HK-2 (cell line): ENCODE data around the gene FAM120A.

Source experiments
- DNase-seq: peaks from one replicate; pipeline ENCODE4 v3.0.0-alpha.2; 2018; ENCODE audit not compliant: unreplicated experiment

FAM120A gene

DNA sequence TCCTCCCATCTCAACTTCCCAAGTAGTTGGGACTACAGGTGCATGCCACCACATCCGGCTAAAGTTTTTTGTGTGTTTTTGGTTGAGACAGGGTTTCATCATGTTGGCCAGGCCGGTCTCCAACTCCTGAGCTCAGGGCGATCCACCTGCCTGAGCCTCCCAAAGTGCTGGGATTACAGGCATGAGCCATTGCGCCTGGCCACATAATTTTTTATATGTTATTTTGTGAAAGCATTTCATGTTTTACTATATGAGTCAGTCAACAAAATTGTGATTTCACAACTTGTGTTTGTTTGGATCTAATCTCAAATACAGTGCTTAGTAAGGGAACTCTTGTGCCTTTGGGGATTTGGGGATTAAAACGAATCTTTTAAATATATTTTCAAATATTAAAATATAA lies 21.9 kb downstream of the FAM120A start:
- no peak for DNase-seq

DNA sequence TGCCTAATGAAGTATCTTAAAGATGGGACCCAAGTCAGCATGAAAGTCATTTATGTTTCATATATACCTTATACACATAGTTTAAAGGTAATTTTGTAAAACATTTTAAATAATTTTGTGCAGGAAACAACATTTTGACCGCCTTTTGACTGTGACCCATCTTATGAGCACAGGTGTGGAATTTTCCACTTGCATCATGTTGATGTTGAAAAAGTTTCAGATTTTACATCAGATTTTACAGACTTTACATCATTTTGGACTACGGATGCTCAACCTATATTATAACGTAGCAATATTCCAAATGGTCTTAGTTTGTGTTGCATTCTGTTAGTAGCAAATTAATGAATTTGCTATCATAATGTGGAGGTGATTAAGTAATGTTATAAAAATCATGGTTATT lies 23.6 kb downstream of the FAM120A start:
- DNase-seq, result no peak

DNA sequence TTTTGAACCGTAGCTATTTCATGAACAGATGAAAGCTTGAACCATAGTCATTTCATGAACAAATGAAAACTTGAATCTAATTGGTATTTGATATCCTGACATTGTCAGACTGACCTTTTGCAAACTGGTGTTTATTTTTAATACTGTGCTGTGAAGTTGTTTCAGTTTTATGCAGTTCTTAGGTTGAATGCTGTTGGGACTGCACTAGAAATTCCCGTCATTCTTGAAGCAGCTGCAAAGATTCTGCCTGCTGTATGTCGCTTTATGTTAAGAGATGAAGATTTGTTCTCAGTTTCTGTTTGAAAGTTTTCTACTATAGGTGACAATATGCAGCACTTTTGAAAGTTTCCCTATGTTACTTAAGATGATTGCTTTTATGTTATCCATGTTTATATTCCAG lies 24.4 kb downstream of the FAM120A start:
- no peak for DNase-seq

DNA sequence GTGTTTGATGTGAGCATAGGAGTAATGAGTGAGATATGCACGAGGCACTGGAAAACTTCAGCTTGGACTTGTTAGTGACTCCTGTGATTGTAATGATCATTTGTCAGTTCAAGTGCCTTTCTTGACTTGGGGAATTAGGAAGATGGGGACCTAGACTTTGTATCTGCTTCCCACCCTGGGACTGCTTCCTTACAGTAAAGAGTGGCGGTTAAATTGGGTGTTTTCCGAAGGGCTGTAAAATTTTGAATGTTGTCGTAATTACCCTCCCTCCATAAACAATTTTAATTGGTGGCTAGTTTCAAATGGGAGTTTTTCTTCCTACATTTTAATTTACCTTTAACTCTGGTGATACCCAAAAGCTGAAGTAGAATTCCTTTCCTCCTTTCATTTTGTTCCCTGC lies 25.4 kb downstream of the FAM120A start:
- DNase-seq, result no peak

DNA sequence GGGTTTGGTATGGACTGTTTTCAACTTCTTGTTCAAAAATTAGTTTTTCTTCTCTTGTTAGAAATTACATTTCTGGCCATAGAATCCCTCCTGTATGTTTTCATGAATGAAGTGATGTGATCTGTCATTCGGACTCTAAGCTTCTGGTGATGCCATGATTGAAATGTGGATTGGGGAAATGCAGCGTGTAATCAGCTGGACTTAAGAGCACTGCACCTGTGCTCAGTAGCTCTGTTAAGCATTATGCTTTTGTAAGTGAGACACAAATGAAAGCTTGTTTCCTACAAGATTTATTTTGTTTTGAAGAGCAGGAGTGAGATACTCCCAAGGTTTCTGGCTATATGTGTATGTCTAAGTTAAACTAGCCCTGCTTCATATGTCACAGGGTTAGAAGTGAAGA lies 25.9 kb downstream of the FAM120A start:
- no peak for DNase-seq

DNA sequence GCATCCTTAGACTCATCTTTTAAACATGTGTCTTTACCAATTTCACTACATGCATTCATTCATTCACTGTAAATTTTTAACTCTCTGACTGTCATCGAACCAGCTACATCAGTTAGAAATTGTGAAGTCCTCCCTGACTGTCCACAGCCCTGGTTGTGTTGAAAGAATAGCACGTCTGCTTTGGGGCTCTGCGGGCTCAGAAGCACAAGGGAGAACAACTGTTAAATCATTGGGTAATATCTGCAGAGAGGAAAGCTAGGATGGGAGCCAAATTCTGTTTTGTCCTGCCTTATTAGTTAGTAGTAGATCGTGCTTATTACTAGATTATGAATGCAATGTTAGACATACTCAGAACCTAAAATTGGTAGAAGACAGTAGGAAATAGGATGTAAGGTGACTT lies 28.2 kb downstream of the FAM120A start:
- no peak for DNase-seq

DNA sequence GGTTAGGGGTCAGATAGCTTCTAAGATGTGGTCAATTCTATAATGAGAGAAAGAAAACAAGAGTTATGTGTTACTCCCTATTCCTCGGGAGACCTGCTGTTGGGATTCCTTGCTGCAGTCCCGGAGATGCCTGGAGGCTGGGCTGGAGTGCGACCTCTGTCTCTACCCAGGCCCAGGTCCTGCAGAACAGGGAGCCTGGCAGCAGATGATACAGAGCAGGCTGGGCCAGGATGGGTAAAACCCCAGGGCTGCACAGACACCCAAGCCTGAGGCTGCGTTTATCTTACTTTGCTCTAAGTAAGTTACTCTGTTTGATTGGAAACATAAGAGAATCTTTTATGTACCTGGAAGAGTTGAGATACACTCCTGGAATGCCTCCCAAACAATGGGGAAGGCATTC lies 28.8 kb downstream of the FAM120A start:
- DNase-seq, result no peak

DNA sequence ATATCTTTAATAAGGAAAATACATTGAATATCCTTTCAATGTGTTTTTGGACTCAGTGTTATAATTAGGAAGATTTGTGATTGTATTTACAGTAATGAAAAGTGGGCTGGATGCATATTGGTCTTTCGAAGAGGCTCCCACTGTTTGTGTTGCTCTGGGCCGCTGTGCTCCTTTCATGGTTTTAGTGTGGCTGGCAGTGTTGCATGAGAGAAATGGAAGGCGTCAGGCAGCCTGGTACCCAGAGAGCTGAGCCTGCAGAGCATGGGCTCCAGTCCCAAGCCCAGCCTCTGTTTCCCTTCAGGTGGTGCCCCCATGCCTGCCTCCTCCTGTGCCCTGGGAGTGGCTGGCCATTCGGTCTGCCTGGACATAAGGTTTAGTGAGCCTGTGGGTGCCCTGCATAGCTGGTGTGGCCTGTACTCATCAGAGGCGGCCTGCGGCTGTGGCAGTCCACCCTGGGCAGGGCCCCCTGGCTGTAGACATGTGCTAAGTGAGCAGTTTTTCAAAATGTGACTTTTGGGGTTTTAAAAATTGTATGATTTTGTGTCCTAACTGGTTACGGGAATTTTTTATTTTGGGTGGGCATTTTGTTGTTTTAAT lies 29.3 kb downstream of the FAM120A start:
- no peak for DNase-seq

DNA sequence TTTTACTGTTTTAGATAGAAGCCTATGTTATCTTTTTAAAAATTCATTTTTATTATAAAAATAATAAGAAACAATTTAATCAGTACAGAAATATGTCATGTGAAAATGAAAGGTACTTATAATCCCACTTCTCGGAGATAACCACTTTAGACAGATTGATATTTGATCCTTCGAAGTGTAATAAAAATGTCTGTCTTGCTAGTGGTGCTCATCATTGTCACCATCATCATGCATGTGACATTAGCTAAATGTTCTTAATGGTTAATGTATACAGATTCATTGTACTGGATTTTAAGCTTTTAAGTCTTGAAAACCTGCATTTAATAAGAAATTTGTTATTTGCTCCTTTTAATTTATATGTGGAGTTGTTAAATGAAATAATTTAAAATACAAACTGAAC lies 32.0 kb downstream of the FAM120A start:
- DNase-seq, result no peak

DNA sequence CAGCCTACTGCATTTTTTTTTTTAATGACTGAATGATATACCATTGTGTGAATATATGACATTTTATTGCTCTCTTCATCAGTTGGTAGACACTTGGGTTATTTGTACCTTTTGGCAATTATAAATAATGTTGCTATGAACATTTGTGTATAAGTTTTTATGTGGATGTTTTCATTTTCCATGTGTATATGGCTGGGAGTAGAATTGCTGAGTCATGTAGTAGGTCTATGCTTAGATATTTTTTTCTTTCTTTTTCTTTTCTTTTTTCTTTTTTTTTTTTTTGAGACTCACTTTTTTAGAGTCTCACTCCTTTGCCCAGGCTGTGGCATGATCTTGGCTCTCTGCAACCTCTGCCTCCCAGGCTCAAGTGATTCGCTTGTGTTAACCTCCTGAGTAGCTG lies 34.8 kb downstream of the FAM120A start:
- DNase-seq, result no peak

DNA sequence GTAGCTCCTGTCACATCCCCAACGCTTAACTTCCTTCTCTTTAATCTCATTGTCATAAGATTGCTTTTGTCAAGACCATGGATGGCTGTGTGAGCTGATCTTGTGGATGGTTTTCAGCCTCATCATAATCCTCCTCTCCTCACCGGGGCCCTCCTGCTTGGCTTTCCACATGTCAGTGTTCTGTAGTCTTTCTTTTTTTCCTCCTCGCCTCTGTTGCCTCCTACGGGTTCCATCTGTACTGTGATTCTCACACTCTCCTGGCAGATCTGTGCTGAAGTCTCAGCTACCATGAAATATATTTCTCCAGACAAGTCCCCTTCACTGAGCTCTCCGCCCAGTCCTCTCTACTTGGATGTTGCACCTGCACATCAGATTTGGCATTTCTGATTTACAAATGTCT lies 36.8 kb downstream of the FAM120A start:
- no peak for DNase-seq

DNA sequence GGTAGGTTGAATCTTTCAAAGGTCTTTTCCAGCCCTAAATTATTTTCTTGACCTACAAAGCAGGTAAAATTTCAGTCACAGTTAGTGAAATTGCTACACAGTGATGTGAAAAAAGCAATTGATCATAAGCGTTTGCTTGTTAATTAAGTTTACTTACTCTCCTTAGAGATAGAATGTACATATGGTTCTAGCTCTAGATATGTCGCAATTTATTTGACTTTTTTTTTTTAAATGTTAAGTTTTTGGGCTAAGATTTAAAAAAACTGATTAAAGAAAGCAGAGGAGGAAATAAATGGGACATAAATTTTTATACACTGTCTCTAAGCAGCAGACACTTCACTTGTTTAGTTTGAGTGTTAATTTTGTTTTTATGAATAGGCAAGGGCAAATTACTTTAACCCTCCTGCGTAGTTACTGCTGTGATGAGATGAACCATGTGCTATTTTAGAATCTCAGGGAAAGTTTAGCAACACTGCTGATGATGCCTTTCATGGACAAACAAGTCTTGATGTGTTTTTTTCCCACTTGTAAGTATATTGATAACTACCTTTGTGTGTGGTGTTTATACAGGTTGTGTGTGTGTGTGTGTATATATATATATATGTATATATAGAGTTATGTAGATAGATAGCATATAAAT lies 40.2 kb downstream of the FAM120A start:
- DNase-seq, result no peak

DNA sequence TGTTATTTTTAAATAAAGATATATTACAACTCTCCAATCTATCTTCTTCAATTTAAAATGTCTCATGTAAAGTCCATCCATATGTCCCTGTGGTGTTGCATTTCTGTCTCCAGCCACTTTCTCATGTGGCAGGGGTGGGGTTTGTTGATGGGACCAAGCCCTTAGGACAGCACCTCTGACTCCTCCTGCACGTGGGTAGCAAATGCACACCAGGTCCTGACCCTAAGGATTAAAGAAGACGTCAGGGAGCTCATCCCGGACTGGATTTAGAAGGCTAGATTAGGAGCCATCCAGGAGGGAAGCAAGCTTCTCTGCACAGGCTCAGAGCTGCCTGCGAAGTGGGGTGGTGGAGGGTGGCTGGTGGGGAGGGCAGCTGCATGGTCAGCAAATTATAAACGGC lies 40.8 kb downstream of the FAM120A start:
- no peak for DNase-seq

DNA sequence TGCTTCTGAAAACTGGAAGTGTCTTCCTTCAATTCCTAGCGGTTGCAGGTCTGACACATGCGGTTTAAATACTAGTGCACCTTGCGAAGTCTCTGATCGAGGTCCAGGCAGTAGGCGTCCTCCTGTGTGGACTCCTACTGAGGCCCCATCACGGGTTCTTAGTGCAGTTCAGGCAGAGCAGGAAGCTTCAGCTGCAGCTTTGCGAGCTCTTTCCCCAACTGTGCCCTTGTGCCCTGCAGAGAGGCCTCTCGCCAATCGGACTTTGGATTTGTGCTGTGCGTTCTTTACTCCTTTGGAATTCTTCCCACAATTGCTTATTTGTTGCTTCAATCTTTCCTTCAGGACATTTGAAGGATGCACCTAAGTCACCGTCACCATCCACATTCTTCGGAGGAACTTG lies 42.5 kb downstream of the FAM120A start:
- DNase-seq, result no peak

DNA sequence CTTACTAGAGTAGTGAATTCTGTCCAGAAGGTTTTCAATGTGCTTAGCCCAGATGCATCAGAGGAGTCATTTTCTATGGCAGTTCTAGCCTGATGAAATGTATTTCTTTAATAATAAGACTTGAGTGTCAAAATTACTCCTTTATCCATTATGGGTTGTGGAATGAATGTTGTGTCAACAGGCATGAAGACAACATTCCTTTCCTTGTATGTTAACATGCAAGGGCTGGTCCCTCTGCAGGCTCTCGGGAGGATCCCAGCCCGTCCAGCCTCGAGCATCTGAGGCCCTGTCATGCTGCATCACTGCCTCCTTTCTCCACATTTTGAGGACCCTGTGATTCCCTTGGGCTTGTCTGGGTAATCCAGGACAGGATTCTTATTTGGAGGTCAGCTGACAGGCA lies 44.8 kb downstream of the FAM120A start:
- no peak for DNase-seq

DNA sequence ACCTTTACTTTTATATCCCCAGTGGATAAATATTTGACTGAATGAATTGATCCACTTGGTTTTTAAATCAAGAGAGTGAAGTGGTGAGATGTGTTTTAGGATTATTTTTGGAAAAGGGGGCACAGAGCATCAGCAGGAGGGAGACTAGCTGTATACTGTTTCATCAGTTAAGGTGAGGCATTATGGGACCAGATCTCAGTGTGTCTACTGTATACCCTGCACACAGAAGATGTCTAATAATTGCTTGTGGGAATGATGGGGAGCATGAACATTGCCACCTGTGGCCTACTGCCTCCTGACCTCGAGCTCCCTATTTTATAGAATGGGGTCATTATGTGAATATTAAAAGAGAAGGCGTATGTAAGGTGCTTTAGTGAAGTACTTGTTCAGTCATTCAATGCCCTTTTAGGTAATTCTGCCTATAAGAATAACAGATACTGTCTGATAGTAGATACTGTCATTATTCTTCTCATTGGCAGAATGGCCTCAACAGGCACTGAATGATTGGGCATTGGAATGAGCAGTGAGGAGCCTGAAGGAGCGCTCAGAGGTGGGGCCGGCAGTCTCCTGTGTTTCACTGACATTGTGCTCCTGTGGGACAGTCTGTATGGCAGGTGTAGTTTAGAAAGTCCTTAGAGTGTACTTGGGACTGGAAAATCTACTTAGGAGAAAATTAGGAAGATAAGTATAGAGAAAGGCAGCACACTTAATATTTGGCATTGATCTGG lies 49.2 kb downstream of the FAM120A start:
- no peak for DNase-seq

DNA sequence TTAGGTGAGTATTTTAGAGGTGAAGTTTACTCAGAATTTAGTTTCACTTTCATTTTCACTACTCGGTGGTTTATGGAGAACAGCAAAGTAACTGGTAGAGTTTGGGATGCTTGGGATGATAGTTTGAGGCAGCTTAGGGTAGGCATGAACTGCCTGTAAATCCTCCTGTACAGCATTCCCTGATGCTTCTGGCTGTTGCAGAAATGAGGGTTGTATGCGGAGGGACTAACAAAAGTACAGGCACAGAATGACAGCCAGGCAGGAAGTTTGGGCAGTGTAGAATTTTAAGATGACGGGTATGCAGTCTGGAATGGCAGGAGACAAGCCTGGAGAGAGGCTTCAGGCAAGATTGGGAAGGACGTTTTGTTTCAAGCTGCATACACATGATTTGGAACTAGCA lies 49.9 kb downstream of the FAM120A start:
- no peak for DNase-seq

DNA sequence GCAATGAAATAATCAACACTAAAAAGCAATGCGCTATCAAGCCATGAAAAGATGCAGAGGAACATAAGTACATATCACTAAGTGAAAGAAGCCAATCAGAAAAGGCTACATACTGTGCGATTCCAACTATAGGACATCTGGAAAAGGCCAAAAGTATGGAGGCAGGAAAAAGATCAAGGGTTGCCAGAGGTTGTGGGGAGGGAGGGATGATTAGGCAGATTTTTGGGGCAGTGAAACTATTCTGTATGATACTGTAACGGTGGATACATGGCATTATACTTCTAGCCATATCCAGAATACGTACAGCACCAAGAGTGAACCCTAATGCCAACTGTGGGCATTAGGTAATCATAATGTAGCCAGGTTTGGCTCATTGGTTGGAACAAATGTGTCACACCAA lies 51.9 kb downstream of the FAM120A start:
- DNase-seq, result no peak

DNA sequence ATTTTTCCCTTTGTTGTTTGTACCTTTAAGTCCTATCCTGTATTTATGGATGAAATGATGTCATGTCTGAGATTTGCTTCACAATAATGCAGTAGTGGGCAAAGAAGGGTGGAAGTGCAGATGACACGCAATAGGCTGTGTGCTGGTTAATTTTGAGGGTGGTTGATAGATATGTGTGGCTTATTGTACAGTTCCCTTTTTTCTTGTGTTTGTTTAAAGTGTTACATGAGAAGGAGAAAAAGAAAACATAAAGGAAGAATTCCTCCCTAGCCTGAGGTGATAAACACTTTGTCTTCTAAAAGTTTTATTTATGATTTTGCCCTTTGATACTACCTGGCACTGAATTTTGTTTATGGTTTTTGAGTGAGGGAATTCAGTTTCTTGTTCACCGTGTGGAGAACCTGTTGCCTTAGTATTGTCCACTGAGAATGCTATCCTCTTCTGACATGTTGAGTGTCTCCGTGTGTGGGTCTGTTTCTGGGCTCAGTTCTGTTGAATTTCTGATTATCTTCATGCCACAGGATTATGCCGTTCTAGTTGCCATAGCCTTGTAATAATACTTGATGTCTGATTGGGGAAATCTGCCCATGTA lies 54.2 kb downstream of the FAM120A start:
- no peak for DNase-seq

DNA sequence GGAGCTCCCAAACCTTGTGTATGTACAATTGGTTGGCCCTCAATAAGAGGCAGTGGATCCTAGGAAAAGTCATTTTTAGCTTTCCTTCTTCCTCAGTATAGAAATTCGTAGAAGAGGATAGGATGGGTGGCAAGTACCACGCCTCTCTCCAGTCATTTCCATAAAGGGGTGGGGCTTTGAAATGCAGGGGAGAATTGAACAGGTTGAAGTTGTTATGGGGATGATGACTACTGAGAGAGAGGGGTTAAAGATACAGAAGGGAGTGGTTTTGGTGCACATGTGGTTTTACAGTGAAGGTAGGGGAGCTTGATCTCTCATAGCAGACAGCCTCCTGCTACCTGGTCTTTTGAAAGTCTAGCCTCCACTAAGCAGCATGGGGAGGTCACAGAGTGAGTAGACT lies 56.3 kb downstream of the FAM120A start:
- no peak for DNase-seq

DNA sequence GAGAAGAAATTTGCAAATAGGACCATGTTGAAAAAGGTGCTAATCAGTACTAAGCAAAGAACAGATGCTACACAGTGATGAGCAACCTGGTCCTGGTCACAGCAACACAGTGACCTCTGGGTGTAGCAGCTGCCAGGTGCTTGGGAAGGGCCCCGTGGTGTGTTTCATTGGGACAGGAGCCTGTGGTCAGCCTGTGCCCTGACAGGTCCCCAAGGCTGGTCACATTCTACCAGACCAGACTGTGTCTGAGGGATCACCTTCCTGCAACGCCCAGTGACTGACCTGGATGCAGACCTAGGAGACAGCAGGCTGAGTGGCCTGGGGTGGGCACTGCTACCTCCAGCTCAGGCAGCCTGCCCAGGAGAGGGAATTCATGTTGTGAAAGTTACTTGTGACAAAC lies 56.7 kb downstream of the FAM120A start:
- no peak for DNase-seq

DNA sequence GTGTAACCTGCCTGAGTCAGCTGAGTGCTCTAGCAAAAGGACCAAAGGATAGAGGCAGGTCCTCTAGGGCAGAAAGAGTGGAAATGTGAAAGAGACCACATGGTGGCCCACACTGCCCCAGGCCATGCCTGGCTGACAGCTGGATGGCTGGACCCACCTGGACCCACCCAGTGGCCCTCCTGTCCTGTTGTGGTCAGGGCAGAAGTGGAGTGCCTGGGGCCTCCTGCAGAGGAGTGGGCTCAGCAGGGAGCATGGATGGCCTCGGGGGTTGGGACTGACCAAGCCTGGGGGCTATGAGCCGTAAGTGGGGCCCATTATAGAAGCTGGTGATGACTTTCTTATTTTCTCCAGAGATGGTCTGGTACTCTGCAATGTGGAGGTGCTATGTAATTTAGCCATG lies 57.6 kb downstream of the FAM120A start:
- no peak for DNase-seq

DNA sequence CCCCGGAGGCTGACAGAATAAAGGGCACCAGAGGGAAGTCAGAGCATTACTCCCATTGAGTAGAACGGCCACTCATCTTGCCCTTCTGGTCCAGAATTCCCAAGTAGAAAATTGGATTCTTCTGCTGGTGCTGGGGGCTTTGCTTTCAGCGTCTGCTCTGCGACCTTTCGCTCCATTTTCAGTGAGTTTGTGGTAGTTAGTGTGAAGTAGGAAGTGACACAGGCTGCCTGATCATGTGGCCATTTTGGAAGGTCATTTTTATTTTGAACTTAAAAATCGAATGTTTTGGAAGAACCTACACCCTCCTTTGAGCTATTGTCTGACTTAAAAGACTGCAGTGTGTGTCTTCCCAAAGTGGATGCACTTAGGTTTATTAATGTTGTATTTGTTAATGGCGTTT lies 58.6 kb downstream of the FAM120A start:
- no peak for DNase-seq
